ENCODE data around the gene TMEM179. TPM values are rescaled to one million over a fixed set of nuclear protein-coding genes. Genes with fewer than 3 reads are reported as not detected.

Gene TMEM179
- total RNA-seq, 1 experiment from 2014 or later = 11.4 TPM

DNA sequence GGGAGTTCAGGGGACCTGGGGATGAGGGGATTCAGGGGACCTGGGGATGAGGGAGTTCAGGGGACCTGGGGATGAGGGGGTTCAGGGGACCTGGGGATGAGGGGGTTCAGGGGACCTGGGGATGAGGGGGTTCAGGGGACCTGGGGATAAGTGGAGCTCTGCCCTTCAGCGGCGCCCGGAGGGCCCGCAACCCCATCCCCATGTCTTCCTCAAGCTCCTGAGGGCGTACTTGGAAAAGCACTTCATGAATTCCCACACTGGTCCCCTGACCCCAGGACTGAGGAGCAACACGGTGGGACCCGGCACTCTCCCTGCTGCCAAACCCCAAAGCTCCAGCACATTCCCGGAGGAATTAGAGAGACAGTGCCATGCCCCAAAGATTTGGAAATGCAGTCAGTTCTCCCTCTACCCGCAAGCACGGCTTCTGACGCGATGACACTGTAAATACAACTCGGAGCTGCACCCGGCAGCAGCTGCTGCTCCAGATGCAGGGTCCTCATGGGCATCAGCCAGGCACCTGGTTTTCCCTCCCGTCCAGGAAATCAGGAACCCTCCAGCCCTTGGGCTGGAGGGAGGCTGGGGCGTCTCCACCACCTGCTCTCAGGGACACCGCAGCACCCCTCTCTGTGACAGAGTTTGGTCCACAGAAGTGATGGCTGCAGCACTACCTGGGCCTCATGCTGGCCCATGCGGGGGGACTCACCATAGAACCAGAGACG is 57.8 kb downstream of the TMEM179 start:
- H3K27ac Mint-ChIP-seq = no peak overlapping the region; a peak in 1 of 7 replicates
- H3K27ac ChIP-seq (ENCODE audit: insufficient read length, low read depth, low read length) = no peak overlapping the region
- H3K27me3 ChIP-seq (ENCODE audit: insufficient read depth, low read length) = no peaks in the 10 kb centered on the region
- H2BK120ac ChIP-seq (ENCODE audit: low read depth, low read length, poor library complexity, severe bottlenecking) = no peak overlapping the region
- no peak overlapping the region for H2BK20ac ChIP-seq (ENCODE audit: low read depth, low read length, poor library complexity, severe bottlenecking)
- H3K4me2 ChIP-seq (ENCODE audit: insufficient read depth, insufficient read length, low read length) = no peak overlapping the region
- H3K4ac ChIP-seq (ENCODE audit: low read depth, low read length) = no peak overlapping the region
- H3K14ac ChIP-seq (ENCODE audit: insufficient read depth, low read length) = no peak overlapping the region
- H3K79me2 ChIP-seq (ENCODE audit: insufficient read depth, low read length) = no peaks in the 10 kb centered on the region
- H3K9me3 Mint-ChIP-seq = peaks cover 0 to 6% of the 10 kb centered on the region in 2 experiments; a peak in 1 of 5 replicates
- peaks cover 0 to 4% (median 0%) of the 10 kb centered on the region in 3 experiments; a peak in 1 of 7 replicates for H3K36me3 Mint-ChIP-seq (ENCODE audit: insufficient read depth in 1 of 3, low read depth in 3 of 3)
- H4K5ac ChIP-seq (ENCODE audit: insufficient read length, low read depth, low read length) = no peak overlapping the region
- H4K91ac ChIP-seq (ENCODE audit: insufficient read length, low read depth, low read length) = no peak overlapping the region
- no peak overlapping the region for H3K18ac ChIP-seq (ENCODE audit: insufficient read length, low read depth, low read length)
- no peaks in the 10 kb centered on the region for H3K9me3 ChIP-seq (ENCODE audit: control insufficient read depth, low read depth, low read length)
- H3K23ac ChIP-seq (ENCODE audit: insufficient read length, low read depth, low read length) = no peak overlapping the region
- H3K23me2 ChIP-seq (ENCODE audit: insufficient read length, low read depth, low read length, poor library complexity, severe bottlenecking) = no peaks in the 10 kb centered on the region
- no peaks in the 10 kb centered on the region for H3K4me1 ChIP-seq (ENCODE audit: insufficient read depth, low read length)
- no peak overlapping the region for H2BK5ac ChIP-seq (ENCODE audit: insufficient read length, low read length)
- no peak overlapping the region for H3K9ac ChIP-seq (ENCODE audit: extremely low read depth, insufficient read length, low read length)
- H2BK15ac ChIP-seq (ENCODE audit: low read depth, low read length) = no peak overlapping the region
- no peak overlapping the region for H2AFZ ChIP-seq (ENCODE audit: low read length)
- no CpG with 5 or more reads among the region's 19 CpGs for WGBS (ENCODE audit: extremely low coverage, insufficient read length, low lambda C conversion rate)
- peaks cover 10% of the 10 kb centered on the region for H3K27me3 Mint-ChIP-seq (ENCODE audit: low read depth)
- H3T11ph ChIP-seq (ENCODE audit: low read length) = no peak overlapping the region
- TF ChIP-seq CTCF (conservative IDR thresholded peaks at IDR 0.05) = no peak
- peaks cover 17 to 23% of the 10 kb centered on the region in 2 experiments for H3K4me1 Mint-ChIP-seq
- H3K4me3 Mint-ChIP-seq = no peak overlapping the region
- no peak overlapping the region for H3K56ac ChIP-seq (ENCODE audit: insufficient read length, low read depth, low read length)
- H2AK5ac ChIP-seq (ENCODE audit: insufficient read length, low read length) = no peak overlapping the region
- no peak overlapping the region for H2BK12ac ChIP-seq (ENCODE audit: insufficient read length, low read depth, low read length)
- no peaks in the 10 kb centered on the region for H3K79me1 ChIP-seq (ENCODE audit: insufficient read depth, low read depth, low read length, poor library complexity, severe bottlenecking)
- no peak for DNase-seq
- H4K20me1 ChIP-seq (ENCODE audit: control insufficient read depth, insufficient read depth, insufficient read length) = no peaks in the 10 kb centered on the region
- no peak overlapping the region for H4K8ac ChIP-seq (replicated peaks; ENCODE audit: insufficient read length, low read depth, low read length)

Measured in H9 (cell line).